Neural cell (in vitro differentiated cells): ENCODE data around the gene PPM1L.

Experiments
- EP300 ChIP-seq: fragments of 450-650 bp; conservative IDR thresholded peaks from 2 replicates; pipeline ENCODE4 v1.6.1; 2014; ENCODE audit warnings: antibody characterized with exemption, mild to moderate bottlenecking, moderate library complexity; ENCODE audit not compliant: poor library complexity, severe bottlenecking
- MXI1 ChIP-seq: fragments of 450-650 bp; conservative IDR thresholded peaks from 2 replicates; pipeline ENCODE4 v1.6.1; 2014; ENCODE audit warnings: antibody characterized with exemption, mild to moderate bottlenecking; ENCODE audit not compliant: poor library complexity, severe bottlenecking
- POLR2AphosphoS5 ChIP-seq: IDR thresholded peaks from 2 replicates; pipeline ENCODE4 v1.6.1; 2012
- TF ChIP-seq, protein P1 (sequence below): fragments of 450-650 bp; IDR thresholded peaks from 2 replicates; pipeline ENCODE4 v1.5.1; 2014; ENCODE audit warnings: antibody characterized with exemption, mild to moderate bottlenecking, moderate library complexity; ENCODE audit not compliant: poor library complexity, severe bottlenecking

DNA sequence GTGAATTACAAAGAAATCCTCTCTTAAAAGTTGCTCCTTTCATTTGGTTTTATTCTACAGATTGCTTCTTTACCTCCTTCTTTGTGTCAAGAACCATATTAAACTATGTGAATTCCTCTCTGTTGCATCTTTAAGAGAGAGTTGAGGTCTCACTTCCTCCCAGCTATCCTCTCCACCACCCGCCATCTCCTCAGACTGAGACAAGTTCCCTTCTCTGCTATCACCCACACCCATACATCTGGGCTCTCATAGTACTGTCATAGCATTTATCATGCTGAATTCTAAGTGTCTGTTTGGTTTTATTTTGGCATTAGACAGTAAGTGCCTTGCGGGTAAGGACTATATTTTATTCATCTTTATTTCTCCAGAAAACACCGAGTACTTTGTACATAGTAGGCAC is 294.9 kb downstream of the PPM1L start:
- TF ChIP-seq, protein P1, sequence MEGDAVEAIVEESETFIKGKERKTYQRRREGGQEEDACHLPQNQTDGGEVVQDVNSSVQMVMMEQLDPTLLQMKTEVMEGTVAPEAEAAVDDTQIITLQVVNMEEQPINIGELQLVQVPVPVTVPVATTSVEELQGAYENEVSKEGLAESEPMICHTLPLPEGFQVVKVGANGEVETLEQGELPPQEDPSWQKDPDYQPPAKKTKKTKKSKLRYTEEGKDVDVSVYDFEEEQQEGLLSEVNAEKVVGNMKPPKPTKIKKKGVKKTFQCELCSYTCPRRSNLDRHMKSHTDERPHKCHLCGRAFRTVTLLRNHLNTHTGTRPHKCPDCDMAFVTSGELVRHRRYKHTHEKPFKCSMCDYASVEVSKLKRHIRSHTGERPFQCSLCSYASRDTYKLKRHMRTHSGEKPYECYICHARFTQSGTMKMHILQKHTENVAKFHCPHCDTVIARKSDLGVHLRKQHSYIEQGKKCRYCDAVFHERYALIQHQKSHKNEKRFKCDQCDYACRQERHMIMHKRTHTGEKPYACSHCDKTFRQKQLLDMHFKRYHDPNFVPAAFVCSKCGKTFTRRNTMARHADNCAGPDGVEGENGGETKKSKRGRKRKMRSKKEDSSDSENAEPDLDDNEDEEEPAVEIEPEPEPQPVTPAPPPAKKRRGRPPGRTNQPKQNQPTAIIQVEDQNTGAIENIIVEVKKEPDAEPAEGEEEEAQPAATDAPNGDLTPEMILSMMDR = no peak
- TF ChIP-seq EP300 (no peak), POLR2AphosphoS5 (no peak), MXI1 (no peak)
